LHCN-M2 (cell line): ENCODE measurements around the gene KIF3A. TPM values are rescaled to one million over a fixed set of nuclear protein-coding genes. Genes with fewer than 3 reads are reported as not detected.

ENCODE experiments used
- DNase-seq: peaks from one replicate; pipeline ENCODE4 v3.0.0-alpha.2; 2012; ENCODE audit warnings: low read depth
- polyA plus RNA-seq: library from polyadenylated mRNA; unstranded; fragments of >200 nt; gene quantifications from one replicate; pipeline ENCODE4 v1.2.1, GENCODE V29; 2012; ENCODE audit warnings: missing spikeins
- total RNA-seq: library from RNA; depleted of rRNA; stranded (reverse); fragments of >200 nt; gene quantifications from 2 replicates; pipeline ENCODE4 v1.2.3, GENCODE V29; 2014; rRNA removed

KIF3A gene
- total RNA-seq: 4.8 and 7.2 TPM in 2 replicates
- 3.5 TPM for polyA plus RNA-seq

DNA sequence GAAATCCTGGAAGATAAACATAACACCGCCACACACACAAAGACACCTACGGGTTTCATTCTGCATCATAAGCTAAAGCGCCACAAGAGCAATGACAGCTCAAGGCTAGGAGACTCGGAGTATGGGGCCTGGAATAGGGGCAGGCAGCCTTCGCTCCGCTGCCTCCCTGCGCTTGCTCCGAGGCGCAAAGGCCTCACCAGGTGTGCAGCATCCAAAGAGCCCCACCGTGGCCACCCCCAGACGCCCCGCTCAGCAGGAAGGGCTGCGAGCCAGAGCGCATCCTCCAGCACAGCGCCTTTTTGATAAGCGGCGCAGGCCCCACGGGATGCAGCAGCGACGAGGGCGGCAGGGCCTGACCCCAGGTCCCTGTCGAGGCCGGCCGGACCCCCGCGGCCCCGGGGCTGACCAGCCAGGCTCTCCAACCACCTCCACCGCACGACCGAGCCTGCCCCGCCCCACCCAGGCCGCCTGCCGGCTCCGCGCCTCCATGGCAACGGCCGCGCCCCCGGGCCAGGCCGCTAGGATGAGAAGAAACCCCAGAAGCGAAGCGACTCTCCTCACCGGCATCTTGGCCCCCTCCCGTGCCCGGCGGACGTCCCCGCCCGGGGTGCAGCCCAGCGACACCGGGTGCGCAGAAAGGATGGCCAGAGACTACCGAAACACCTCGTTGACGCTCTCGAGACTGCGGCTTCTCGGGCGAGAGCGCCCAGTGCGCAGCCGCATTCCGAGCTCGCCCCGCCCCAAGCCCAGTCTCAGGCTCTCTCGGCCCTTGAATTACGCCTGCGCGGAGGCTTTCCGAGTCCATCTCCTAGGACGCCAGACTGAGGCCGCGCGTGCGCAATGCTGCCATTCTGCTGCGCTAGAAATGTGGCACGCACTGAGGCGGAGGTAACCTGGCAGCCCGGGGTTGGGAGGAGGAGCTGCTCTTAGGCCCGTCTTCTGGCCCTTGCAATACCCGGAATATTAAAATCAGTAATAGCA, at the start of gene KIF3A:
Gene KIF3A (minus strand): TSS at position 694 of the 981 bp plus-strand sequence. CDS start 127 bp downstream, at position 567.
- DNase-seq: peak; percentile 91

DNA sequence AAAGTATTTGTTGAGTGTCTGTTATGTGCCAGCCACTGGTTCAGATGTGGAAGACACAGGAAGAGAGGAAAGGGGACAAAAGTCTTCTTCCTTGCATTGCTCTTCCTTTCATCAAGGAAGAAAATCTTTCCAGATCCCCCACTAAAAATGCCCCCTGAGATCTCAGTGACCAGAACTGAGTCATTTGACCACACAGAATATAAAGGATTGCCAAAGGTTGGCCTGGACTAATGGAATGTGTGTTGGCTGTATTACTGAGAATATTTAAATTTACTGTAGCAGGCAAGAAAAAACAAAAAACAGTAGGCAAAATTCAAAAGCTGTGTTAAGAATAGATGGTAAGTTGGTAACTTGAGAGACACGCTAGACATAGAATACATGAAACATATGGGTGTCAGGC, 49.7 kb upstream of the KIF3A start:
- peak; percentile 52 for DNase-seq

DNA sequence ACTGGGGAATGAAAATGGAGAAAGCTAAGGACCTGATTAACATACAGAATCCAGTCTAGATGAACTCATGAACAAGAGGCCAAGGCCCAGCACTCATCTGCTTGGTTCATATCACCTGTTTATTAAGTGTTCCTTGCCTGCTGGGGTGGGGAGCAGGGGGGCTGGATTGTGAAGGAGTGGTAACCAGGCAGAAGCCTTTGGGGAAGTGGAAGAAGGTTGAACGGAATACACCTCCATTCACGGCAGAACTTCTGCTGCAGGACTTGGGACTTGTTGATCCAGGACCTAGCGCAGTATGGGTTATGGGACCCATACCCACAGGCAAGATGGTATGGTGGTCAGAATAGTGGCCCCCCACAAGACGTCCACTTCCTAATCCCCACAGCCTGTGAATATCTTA, 48.5 kb upstream of the KIF3A start:
- DNase-seq: no peak

DNA sequence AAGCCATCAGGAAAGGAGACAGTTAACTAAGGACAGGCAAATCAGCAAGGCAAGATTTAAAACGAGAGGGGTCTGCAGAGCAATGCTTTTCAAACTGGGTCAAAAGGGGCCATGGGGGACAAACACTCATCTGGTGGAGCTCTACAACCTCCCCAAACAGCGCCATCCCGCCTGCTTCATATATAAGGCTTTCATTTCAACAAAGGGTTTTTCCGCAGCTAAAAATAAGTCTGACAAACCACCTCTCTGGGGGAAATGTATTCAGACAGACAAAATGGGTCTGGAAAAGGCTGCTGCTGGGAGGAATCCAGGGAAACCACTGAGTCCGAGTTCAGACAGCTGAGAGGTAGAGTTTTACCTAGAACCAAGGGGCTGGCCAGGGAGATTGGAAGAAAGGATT, 48.0 kb upstream of the KIF3A start:
- no peak for DNase-seq

DNA sequence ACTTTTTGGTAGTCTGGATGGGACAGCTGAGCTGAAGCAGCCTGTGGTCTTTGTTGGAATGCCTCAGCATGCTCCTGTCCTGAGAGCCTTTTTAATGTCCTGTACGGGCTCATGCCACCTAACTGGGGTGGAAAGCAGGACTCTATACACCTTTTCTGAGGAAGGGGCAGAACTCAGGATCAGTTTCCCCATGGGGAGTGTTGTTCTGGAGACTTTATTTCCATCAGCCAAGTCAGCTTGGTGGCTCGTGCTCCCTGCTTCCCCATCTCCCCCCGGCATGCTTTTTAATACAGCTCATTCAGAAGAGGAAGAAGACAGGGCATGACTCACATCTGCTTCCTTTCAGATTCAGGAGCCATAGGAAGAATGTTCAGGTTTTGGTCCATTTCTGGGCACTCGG, 44.8 kb upstream of the KIF3A start:
- peak; percentile 29 for DNase-seq

DNA sequence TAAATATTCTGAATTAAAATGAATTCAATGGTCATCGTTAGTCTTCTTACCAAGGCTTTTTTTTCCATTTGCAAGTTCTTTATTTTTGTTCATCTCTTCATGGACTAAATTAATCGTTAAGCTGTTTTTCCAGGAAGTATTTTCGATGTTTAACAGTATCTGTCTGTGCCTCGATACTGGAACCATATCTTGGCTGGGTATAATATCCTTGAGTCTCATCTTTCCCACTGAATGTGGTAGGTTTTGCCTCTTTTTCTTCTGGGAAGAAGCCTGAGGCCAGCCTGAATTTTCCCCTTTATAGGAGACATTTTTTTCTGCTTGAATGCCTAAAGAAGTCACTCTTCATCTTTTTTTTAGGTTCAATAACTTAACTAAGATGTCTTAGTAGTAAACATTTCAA, 43.7 kb upstream of the KIF3A start:
- no peak for DNase-seq

DNA sequence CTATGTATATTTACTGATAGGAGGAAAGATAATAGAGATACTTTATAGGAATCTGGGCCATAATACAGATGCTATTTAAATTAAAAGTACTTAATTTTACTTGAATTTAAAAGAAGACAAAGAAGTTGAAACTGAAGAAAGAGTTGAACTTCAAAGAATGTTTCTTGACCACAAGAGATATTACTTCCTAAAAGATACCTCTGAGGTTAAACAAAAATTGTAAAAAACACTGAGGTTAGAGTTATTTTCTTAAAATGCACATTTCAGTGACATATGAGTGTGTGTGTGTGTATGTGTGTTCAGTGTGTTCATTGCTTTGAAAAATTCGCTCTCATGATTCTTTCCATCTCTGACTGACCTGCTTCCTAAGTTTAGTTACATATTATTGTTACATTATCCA, 43.2 kb upstream of the KIF3A start:
- no peak for DNase-seq

DNA sequence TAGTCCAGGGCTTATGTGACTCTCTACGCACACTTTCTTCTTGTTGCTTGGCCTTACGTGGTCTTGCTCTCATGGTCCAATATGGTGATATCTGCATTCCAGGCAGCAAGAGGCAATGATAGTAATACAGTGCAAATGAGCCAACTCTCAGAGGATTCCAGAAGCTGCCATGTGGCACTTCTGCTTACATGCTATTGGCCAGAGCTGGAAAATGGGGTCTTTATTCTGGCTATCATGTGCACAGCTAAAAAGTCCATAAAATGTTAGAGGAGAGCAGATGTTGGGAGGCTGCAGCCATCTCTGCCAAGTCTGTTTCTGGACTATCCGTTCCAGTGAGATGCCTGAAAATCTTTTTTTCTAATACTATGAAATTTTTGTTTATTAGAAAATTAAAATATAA, 42.6 kb upstream of the KIF3A start:
- no peak for DNase-seq

DNA sequence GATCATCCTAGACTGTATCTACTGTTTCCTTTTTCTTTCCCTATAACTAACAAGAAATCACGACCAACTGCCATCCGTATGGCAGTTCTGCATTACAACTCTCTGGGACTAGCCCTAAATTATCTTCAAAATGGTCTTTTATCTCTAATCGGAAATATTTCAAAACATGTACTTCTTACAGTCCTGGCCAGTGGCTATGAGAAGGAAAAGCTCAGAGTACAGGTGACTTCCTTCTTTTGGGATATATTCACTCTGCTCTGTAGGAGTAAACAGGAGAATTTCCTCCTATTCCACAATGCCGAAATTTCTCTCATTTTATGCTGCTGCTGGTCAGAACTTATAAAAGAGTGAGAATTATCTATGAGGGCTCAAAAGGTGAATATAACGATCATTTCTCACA, 41.5 kb upstream of the KIF3A start:
- no peak for DNase-seq

DNA sequence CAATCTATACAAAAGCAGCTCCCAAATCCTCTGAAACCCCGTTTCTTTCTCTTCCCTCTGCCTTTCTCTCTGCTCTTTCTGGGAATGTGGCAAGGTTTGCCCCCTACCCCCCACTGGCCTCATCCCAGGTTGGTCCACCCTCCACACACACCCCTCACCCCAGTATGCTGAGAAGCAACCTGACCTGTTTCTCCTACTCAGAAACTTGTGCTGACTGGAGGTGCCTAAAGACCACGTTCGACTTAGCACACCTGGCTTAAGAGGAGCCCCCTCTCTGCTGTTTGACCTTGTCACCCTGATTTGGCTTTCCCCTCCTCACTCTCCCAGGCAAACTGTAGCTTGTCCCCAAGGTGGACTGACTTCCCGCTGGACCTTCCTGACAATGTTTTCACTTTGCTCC, 40.8 kb upstream of the KIF3A start:
- DNase-seq: no peak

DNA sequence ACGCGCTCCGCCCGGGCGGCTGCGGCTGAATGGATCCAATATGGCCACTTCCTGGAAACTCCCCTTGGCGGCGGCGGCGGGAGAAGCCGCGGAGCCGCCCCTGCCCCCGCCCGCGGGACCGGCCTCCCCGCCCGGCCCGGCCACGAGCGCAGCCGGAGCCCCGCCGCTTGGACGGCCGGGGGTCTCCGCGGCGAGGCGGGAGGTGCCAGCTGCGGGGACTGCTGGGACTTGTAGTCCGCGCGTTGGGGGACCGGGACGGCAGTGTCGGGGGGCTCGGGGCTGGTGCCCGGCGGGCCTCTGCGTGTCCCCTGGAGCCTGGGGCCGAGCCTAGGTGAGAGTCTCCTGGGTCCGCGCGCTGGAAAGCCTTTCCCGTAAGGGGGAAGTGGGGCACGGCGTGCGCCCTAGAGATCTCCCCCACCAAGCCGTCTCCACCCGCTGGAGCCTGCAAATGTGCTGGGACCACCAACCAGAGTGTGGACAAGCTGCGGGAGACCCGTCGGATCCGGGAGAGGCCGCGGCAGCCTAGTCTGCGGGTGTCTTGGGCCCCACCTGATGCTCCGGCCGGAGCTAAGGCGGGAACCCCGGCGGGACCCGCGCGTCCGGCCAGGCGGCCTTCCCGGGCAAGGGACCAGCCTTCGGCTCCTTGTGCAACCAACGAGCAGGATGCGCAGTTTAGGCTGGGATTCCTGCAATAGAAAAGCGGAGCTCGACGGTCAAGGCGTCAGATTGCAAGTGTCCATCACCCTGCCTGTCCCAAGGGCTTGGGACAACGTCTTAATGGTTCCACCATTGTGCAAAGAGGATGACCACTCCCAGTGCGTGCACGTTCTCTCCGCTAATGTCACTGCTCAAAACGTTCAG, 40.1 kb upstream of the KIF3A start, which contains the start of gene SEPTIN8:
Gene SEPTIN8 (minus strand): TSS at position 31 of the 861 bp plus-strand sequence. CDS start 102 bp downstream, outside the sequence.
- peak; percentile 24 for DNase-seq

DNA sequence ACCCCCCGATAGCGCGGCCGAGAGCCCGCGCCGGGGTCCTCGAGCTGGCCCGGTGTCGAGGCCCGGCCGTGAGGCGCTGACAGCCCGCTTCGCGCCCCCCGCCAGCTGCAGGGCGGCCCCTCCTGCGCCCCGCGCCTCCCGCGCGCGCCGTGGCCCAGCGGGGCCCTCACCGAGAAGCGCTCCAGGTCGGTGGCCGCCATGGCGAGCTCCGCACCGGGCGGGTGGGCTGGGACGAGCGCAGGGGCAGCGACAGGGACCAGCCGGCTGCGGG, 39.5 kb upstream of the KIF3A start:
- no peak for DNase-seq

DNA sequence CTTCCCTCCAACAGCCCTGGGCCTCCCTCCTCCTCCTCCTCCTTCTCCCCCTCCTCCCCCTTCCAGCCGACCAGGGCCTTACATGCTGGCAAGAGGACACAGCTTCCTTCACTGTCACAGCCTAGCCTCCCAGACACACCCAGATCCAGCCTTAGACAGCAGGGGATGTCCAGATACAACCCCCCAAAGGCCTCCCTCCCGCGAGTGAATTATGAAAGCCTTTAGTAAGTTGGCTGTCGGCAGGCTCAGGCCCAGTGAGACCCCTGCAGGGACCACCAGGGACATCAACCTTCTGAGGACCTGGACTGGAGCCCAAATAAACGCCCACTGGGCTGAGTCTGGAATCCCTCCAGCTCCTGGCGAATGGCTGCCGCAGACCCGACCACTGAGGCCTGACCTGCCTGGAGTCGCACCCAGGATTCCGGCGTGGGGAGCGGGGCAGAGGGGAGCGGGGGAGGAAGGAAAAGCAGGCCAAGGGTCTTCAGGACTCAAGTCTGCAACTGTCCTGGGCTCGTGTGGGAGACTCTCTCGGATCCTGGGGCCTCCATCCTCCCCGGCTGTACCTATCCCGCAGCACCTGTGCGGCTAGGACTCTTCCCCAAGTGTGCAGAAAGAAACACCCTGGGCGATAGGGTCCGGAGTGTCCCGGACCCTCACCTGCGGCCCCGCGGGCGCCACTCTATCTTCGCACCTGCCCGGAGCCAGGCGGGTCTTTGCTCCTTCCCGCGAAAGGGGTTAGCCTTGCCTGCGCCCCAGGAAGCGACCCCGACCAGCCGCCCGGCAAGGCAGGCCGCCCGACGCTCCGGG, 39.0 kb upstream of the KIF3A start:
- DNase-seq: no peak

DNA sequence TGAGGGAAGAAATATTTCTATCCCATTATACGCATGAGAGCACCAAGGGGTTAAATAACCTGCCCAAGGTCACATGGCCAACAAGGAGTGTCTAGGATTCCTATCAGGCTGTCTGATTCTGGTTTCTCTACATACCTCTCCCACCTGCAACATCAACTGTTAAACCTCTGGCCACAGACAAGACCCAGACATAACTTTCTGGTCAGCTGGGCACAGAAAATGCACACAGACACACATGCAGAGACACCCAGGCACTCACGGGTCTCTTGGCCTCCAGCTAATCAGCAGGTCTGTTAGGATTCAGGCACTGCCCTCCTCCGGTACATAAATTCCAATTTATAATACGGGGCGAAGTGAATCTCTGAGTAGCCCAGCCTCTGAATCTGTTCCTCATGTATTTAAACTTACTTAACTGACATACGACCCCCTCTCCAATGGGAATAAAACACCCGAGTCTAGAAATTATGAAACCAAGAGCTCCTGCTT, 38.2 kb upstream of the KIF3A start:
- DNase-seq: no peak

DNA sequence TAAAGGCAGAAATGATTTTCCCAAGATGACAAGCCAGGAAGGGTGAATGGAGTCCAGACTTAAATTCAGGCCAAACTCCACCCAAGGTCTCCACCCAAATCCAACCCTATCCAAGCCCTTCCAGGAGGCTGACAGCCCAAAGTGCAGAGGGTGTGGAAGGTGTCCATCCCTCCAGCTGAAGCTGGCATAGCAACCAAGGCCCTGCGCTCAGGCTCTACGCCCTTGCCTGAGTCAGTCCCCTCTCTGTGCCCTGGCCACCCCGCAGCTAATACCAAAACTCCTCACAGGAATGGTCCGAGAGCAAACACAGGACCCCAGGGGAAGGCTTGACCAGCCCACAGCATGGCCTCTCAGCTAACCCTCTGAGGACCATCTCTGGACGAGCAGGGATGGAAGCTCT, 37.5 kb upstream of the KIF3A start:
- no peak for DNase-seq

DNA sequence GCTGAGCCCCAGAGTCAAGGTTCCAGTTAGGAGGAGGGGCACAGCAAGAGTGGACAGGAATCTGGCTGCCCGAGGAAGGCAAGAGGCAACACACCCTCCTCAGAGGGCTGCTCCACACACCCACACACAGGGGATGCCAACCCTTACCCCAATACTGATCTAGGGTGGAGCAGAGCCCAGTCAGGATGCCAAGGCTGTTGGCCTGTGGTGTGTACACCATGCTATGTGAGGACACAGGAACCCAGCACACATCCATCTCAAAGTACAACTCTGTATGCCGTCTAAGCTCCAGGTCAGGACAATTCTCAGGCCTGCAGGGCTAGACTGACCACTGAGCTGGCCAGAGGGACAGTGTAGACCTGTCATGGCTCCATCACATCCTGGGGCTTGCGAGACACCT, 37.1 kb upstream of the KIF3A start:
- no peak for DNase-seq

DNA sequence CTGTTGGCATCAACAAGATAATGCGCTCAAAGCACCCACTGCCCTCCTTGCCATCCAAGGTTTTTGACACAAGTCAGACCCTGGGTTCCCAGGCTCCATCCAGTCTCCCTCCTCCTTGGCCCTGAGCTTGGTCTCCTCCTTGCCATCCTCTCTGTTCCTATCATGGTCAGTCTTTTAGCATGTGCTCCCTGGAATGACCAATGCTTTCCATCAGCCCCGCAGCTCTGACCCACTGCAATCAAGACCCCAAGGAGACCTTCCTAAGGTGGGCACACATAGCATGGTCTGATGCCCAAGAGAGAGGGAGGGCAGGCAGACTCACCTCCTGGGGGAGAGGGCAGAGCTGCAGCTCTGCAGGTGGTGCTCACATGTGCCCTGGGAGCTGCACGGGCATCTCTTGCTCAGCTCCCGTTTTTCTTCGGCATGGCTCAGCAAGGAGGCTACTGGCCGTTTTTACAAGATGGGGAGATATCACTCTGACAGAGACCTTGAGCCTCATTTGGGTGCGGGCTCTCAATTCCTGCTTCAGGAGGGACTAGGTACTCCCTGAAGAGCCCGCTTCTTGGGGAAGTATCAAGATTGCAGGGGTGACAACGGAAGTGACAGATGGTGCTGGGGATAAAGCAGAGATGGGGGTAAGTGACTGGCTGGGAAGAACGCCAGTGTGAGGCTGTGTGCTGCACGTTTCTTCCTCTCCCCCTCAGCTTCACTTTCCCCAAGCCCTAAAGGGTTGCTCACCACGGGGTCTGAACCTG, 36.4 kb upstream of the KIF3A start:
- no peak for DNase-seq

DNA sequence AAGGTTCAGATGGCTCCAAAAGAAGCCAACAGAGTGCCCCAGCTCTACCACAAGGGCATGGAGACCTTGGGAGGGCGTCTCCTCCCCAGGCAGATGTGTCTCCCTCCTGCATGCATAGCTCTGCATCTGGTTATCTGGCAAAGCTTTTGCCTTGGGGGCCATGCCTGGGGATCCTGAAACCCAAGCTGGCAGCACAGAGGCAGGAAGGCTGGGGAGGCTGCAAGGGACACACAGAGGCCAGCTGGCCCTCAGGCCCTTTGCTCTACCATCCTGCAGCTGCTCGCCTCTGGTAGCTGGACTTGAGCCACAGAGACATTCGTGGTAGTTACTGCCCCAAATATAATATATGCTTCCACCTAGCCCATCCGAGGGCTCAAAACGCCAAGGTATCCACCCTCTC, 35.8 kb upstream of the KIF3A start:
- DNase-seq: no peak

DNA sequence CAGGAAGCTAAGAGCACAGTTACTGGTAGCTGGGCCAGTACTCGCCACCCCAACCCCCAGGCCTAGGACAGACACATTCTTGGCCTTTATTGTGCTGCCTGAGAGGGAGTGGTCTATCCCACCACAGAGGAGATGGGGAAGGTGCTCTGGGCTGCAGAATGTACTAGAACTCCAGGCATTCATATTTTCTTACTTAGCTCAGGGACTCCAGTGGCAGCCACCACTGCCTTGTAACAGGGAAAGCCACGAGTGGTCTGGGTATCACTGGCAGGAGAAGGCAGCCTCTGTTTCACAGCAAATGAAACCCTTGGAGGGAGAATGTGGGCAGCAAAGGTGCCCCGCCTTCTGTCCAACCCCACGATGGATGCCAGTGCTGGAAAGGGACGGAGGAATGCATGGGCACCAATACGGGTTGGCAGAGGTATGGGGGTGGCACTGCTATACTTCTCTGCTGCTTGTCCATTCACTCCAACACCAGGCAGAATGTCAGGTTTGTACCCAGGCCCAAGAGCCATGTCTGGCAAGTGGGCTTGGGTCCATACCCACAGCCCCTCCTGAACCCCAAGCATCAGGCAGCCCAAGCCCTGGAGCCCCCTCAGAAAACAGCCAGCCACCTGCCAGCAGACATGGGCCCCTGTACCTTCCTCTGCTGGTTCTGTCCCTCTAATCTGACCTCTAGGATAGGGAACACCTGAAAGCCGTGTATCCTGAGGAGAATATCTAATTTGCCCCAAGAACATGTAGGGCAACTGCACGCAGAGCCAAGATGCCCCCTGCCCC, 35.1 kb upstream of the KIF3A start:
- DNase-seq: no peak

DNA sequence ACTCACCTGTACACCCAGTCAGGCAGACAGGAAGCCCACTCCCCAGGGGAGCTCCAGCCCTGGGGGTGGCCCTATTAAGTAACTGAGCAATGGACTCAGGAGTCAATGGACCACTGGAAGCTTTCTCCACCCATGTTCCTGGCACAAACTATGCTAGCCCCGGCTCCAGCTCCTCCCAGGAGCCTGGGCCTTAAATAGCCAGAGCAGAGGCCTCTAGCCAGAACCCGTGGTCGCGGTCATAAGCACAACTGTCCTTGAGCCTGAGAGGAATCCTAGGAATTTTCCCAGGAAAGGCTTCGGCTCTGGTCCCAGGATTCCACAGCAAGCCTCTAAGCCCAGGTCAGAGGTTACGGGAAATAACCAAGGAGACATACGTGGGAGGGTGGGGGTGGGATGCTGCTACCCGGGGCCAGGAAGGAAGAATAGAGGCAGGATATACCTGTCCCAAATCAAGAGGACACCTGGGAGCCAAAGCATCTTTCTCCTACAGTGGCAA, 34.2 kb upstream of the KIF3A start:
- peak; percentile 69 for DNase-seq
